ENCODE measurements around the gene ARHGEF7.
A peak's percentile ranks its signal among the peaks of the same experiment; 100 is the strongest.

Gene ARHGEF7

GRCh38 chr13:111140562-111141105 lies 25.5 kb downstream of the ARHGEF7 start:
- DNase-seq, result no peak

- DNase-seq, result no peak
Measured at GRCh38 chr13:111142472-111142871, 27.4 kb downstream of the ARHGEF7 start.

DNA sequence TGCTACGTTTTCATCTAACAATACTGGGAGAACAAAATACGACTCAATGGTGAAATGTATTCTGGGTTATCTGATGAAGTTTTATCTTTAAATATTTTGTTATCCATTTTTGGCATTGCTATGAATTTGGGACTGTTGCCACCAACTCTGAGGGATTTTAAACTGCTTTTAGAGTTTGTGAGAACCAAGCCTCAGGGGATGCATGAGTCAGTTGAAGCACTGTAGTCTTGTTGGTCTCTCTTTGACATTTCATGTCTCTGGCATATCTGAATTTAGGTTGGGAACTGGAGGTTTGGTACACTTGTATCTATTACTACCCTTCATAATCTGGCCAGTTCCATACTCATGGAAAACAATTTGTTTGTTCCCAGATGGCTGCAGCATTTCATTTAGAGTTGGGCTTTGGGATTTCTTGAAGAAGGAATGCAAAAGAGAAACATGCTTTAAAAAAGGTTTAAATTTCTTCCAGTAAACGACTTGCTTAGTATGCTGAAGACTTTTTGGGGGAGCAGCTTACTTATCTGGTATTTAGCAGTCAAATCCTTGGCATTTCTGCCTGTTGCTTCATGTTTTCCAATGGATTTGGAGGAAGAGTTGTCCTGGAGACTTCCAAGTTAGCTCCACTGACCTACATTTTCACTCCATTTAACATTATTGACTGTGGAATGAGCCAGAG lies 28.9 kb downstream of the ARHGEF7 start:
- DNase-seq, result no peak

GRCh38 chr13:111145071-111145470 lies 30.0 kb downstream of the ARHGEF7 start:
- no peak for DNase-seq

- DNase-seq, result peak; percentile 49
Measured at GRCh38 chr13:111145506-111145905, 30.4 kb downstream of the ARHGEF7 start.

GRCh38 chr13:111152844-111153243 lies 37.7 kb downstream of the ARHGEF7 start:
- no peak for DNase-seq

DNA sequence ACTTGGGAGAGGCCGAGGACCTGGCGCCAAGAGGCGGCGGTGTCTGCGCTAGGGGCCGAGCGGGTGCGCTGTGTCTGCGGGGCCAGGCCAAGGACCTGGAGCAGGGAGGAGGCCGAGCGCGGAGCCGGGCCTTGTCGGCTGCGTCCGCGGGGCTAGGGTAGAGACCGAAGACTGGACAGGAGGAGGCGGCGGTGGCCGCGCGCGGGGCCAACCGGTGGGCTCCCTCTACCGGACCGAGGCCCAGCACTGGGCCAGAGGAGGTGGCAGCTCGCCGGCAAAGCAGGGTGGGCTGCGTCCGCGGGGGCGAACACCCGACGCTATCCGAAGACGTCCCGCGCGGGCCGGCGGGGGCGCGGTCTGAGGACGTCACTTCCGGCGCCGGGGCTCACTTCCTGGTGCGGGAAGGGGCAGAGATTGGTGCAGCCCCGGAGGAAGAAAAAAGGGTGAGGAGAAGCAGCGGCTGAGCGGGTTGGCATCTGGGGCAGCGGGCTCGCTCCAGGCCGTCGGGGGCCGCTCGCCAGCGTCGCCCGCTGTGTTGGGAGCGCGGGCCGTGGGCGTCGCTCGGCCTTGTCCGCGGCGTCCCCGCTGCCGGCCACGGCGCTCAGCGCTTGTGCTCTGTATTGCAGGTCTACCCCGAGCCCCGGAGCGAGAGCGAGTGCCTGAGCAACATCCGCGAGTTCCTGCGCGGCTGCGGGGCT lies 38.3 kb downstream of the ARHGEF7 start:
- peak; percentile 89 for DNase-seq

DNA sequence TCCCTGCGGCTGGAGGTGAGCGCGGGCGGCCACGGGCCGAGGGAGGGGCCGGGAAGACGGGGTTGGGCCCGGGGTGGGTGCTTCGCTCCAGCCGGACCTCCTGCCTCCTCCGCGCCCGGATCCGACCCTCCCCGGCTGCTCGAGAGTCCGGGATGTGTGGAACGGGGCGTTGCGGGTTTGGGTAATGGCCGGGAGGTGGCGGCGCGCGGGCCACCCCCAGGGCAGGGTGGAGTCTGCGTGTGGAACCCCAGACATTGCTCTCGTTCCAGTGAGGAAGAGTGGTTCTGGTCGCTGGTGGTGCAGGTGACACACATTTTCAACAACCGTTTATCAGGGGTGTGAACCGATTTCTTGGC lies 38.8 kb downstream of the ARHGEF7 start:
- no peak for DNase-seq

DNA sequence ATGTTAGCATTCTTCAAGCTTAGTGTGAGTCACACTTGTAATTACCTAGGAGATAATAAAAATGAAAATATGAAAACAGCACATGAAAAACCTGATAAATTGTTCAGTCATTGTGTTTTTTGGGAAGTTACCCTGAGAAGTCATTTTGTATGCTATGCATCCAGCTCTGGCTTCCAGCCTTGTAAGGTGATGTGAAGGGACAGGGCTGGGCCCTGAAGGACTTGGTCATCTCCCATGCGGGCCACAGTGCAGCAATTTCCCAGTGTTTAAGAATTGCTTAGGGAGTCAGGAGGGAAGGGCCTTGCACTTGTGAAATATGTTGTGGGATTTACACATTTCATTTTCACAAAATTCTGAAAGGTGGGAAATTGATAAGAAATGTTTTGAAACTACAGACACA lies 41.3 kb downstream of the ARHGEF7 start:
- no peak for DNase-seq

GRCh38 chr13:111158136-111158805 lies 43.2 kb downstream of the ARHGEF7 start:
- no peak for DNase-seq

DNA sequence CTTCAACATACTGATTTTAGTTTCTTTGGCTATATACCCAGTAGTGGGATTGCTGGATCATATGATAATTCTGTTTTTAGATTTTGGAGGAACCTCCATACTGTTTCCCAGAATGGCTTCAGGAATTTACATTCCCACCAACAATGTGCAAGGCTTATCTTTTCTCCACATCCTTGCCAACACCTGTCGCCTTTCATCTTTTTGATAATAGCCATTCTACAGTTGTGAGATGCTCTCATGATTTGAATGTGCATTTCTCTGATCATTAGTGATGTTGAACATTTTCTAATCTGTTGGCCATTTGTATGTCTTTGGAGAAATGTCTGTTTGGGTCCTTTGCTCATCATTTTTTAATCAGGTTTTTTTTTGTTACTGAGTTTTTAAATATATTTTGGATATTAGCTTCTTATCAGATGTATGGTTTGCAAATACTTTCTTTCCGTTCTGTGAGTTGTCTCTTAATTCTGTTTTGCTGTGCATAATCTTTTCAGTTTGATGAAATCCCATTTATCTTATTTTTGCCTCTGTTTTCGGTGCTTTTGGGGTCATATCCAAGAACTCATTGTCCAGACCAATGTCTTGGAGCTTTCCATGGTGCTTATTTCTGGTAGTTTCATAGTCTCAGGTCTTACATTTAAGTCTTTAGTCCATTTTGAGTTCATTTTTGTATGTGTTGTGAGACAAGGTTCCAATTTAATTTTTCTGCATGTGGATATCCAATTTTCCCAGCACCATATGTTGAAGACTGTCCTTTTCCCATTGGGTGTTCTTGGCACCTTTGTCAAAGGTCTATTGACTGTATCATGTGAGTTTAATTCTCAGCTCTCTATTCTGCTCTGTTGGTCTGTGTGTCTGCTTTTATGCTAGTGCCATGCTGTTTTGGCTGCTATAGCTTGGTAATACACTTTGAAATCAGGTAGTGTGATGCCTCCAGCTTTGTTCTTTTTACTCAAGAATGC lies 44.5 kb downstream of the ARHGEF7 start:
- no peak for DNase-seq

GRCh38 chr13:111160648-111161047 lies 45.5 kb downstream of the ARHGEF7 start:
- DNase-seq, result no peak

- DNase-seq, result no peak
Measured at GRCh38 chr13:111161601-111162600, 46.8 kb downstream of the ARHGEF7 start.

DNA sequence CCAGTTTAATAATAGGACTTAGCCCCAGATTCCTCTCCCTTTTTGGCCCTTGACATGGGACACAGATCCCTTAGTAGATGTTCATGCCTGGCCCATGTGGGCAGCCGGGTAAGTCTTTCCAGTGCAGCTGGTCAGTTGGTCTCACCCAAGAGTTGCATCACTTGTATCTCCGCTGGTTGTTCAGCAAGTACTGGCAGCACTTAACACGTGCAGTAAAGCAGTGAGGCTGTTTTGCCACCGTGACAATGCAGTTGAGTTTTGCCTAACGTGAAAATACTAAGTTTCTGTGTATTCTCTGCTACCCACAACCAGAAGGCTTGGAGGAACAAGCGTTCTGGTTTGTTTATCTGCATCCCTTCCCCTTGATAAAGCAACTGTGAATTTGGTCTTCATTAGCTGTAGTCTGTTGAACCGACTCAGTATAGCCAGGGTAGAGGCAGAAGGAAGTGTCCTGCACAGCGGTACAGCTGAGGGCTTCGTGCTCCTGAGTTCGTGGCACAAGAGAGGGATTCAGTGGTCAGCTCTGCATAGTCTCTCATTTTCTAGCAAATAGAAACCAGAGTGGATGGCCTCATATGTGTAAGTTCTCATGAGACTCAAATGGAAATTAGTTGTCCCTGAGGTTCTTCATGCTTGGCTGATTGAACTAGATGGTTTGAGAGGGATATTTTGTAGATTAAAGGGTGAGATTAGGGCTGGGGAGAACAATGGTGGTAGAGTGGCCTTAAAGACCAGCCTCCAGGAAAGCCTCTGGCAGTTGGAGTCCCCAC lies 50.3 kb downstream of the ARHGEF7 start:
- no peak for DNase-seq

- no peak for DNase-seq
Measured at GRCh38 chr13:111166882-111167675, 52.0 kb downstream of the ARHGEF7 start.

- DNase-seq, result no peak
Measured at GRCh38 chr13:111168107-111168506, 53.0 kb downstream of the ARHGEF7 start.

DNA sequence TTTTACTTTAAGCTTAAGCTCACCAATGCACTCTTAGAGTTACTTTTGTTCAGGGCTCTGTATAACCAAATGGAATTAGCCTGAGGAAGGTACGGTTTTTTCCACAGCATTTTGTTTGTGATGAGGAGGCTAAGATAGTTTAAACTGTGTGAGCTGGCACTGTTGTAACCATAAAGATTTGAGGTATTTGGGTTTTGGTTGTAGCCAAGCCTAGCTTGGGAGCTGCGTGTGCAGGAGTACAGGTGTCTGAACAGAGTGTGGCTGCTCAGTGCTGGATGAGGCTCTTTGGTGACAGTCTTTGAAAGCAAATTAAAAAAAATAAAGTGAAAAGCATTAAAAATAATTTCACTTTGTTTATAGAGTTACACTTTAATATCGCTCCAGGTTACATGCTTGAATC lies 56.0 kb downstream of the ARHGEF7 start:
- no peak for DNase-seq

GRCh38 chr13:111171629-111172028 lies 56.5 kb downstream of the ARHGEF7 start:
- no peak for DNase-seq

DNA sequence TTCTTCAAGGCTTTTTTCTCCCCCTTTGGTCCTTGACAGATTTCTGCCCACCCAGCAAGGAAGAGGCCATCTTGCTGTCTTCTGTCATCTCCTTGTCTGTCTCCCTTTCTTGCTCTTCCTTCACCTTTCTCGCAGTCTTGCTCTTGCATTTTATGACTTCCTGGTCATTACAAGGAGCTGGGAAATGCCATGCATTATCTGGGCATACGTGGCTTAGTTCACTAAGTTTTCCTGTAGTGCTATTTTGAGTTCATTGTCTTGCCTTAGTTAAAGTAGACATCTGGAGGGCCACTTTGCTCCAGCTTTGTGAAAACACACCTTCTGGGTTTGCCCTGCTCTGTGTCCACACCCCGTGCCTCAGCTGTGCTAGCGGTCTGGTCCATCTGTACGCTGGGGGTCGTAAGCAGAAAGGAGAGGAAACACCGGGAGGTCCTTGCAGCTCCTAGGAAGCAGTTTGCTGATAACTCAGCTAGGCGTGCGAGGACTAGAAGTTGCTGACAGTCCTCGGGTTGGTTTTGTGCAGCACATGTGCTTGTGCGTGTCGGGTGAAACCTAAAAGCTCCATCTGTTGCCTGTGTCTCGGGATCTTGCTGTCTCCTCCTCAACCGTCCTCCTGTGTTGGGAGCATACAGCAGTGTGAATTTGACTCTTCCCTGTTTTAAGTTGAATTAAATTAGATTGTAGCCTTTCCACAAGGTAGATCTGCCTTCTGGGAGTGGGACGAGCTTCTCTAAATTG lies 59.4 kb downstream of the ARHGEF7 start:
- DNase-seq, result no peak
